Epithelial cell of esophagus (primary cell): ENCODE results near the gene CFAP20DC.
"Not testable (repeated sequence)": the region's sequence is repeated elsewhere in the genome, so short reads cannot be mapped to it uniquely, and the experiment has no call there.

Source experiments
- DNase-seq: peaks from one replicate; pipeline ENCODE4 v3.0.0; 2010; ENCODE audit warnings: low read depth
- H3K4me3 ChIP-seq: 2 replicates; pipeline ENCODE4 v1.5.1; 2011; ENCODE audit warnings: mild to moderate bottlenecking, low read length, control low read depth
- CTCF ChIP-seq: IDR thresholded peaks from 2 replicates; pipeline ENCODE4 v1.5.1; 2011; ENCODE audit warnings: low read depth, mild to moderate bottlenecking, low read length, control low read depth, inconsistent platforms; ENCODE audit not compliant: insufficient read depth; ENCODE audit errors: missing control alignments

CFAP20DC gene

GRCh38 chr3:58723173-58723572 lies 326.7 kb downstream of the CFAP20DC start:
- peak; percentile 15 for DNase-seq
- no peak for TF ChIP-seq CTCF
- no peak overlapping the region for H3K4me3 ChIP-seq

- no peak for DNase-seq
- no peak overlapping the region for H3K4me3 ChIP-seq
- TF ChIP-seq CTCF: no peak
Measured at GRCh38 chr3:58722561-58722960, 327.3 kb downstream of the CFAP20DC start.

GRCh38 chr3:58720526-58720925 lies 329.3 kb downstream of the CFAP20DC start:
- H3K4me3 ChIP-seq: no peak overlapping the region
- no peak for DNase-seq
- TF ChIP-seq CTCF: no peak

GRCh38 chr3:58719684-58720083 lies 330.1 kb downstream of the CFAP20DC start:
- H3K4me3 ChIP-seq: no peak overlapping the region
- no peak for TF ChIP-seq CTCF
- no peak for DNase-seq

- no peak for DNase-seq
Measured at GRCh38 chr3:58713715-58714401, 336.0 kb downstream of the CFAP20DC start.

GRCh38 chr3:58711871-58712270 lies 338.0 kb downstream of the CFAP20DC start:
- no peak for TF ChIP-seq CTCF
- H3K4me3 ChIP-seq: no peak overlapping the region
- DNase-seq: no peak

More at GRCh38 chr3:58713715-58714401, 336.0 kb downstream of the CFAP20DC start:
- no peak for TF ChIP-seq CTCF
- H3K4me3 ChIP-seq: no peak overlapping the region

- H3K4me3 ChIP-seq: not testable (repeated sequence)
Measured at GRCh38 chr3:58708983-58709382, 340.8 kb downstream of the CFAP20DC start.

More at GRCh38 chr3:58708983-58709382, 340.8 kb downstream of the CFAP20DC start:
- DNase-seq: not testable (repeated sequence)
